H9 (cell line): ENCODE data around the gene CC2D1A. TPM values are rescaled to one million over a fixed set of nuclear protein-coding genes. Genes with fewer than 3 reads are reported as not detected.

Experiments
- DNase-seq: peaks from one replicate; pipeline ENCODE4 v3.0.0-alpha.2; 2017
- H2AFZ ChIP-seq: one replicate; pipeline ENCODE4 v1.6.1; 2013; ENCODE audit warnings: mild to moderate bottlenecking, low read length, control low read depth, moderate library complexity
- H2AK5ac ChIP-seq: 2 replicates; pipeline ENCODE4 v1.6.1; 2013; ENCODE audit warnings: low read length, control low read depth, mixed read lengths; ENCODE audit not compliant: insufficient read length
- H2BK120ac ChIP-seq: one replicate; pipeline ENCODE4 v1.6.1; 2013; ENCODE audit warnings: low read depth, mild to moderate bottlenecking, low read length, control low read depth, inconsistent platforms; ENCODE audit not compliant: poor library complexity, severe bottlenecking
- H2BK12ac ChIP-seq: 2 replicates; pipeline ENCODE4 v1.6.1; 2013; ENCODE audit warnings: low read length, control low read depth, mixed read lengths, low read depth; ENCODE audit not compliant: insufficient read length
- H2BK15ac ChIP-seq: 2 replicates; pipeline ENCODE4 v1.6.1; 2013; ENCODE audit warnings: low read depth, low read length, control low read depth
- H2BK20ac ChIP-seq: one replicate; pipeline ENCODE4 v1.6.1; 2013; ENCODE audit warnings: low read depth, mild to moderate bottlenecking, low read length, control low read depth, inconsistent platforms; ENCODE audit not compliant: poor library complexity, severe bottlenecking
- H2BK5ac ChIP-seq: 2 replicates; pipeline ENCODE4 v1.6.1; 2013; ENCODE audit warnings: low read length, control low read depth, mixed read lengths; ENCODE audit not compliant: insufficient read length
- H3K14ac ChIP-seq: 2 replicates; pipeline ENCODE4 v1.6.1; 2013; ENCODE audit warnings: low read length, control low read depth; ENCODE audit not compliant: insufficient read depth
- H3K18ac ChIP-seq: 2 replicates; pipeline ENCODE4 v1.6.1; 2013; ENCODE audit warnings: low read depth, mild to moderate bottlenecking, mixed read lengths, low read length, control low read depth; ENCODE audit not compliant: insufficient read length
- H3K23ac ChIP-seq: 2 replicates; pipeline ENCODE4 v1.6.1; 2013; ENCODE audit warnings: low read length, control low read depth, mixed read lengths, low read depth; ENCODE audit not compliant: insufficient read length
- H3K23me2 ChIP-seq: 2 replicates; pipeline ENCODE4 v1.6.1; 2013; ENCODE audit warnings: low read depth, mild to moderate bottlenecking, mixed read lengths, low read length, control low read depth; ENCODE audit not compliant: insufficient read length, poor library complexity, severe bottlenecking
- H3K27ac ChIP-seq: 2 replicates; pipeline ENCODE4 v1.5.1; 2013; ENCODE audit warnings: low read length, control low read depth, mixed read lengths, low read depth; ENCODE audit not compliant: insufficient read length
- H3K27me3 ChIP-seq: 2 replicates; pipeline ENCODE4 v1.6.1; 2013; ENCODE audit warnings: low read length, control low read depth, inconsistent platforms; ENCODE audit not compliant: insufficient read depth
- H3K4ac ChIP-seq: 2 replicates; pipeline ENCODE4 v1.6.1; 2013; ENCODE audit warnings: low read depth, mild to moderate bottlenecking, control low read depth, inconsistent platforms, low read length, moderate library complexity
- H3K4me1 ChIP-seq: 2 replicates; pipeline ENCODE4 v1.6.1; 2013; ENCODE audit warnings: low read length, control low read depth, inconsistent platforms; ENCODE audit not compliant: insufficient read depth
- H3K4me2 ChIP-seq: 2 replicates; pipeline ENCODE4 v1.6.1; 2013; ENCODE audit warnings: low read length, control low read depth, mixed read lengths; ENCODE audit not compliant: insufficient read length, insufficient read depth
- H3K56ac ChIP-seq: 2 replicates; pipeline ENCODE4 v1.6.1; 2013; ENCODE audit warnings: low read depth, mild to moderate bottlenecking, mixed read lengths, low read length, control low read depth; ENCODE audit not compliant: insufficient read length
- H3K79me1 ChIP-seq: 2 replicates; pipeline ENCODE4 v1.6.1; 2013; ENCODE audit warnings: low read depth, mild to moderate bottlenecking, moderate library complexity, low read length, control low read depth, inconsistent platforms; ENCODE audit not compliant: insufficient read depth, poor library complexity, severe bottlenecking
- H3K79me2 ChIP-seq: 2 replicates; pipeline ENCODE4 v1.6.1; 2013; ENCODE audit warnings: low read length, control low read depth, inconsistent platforms; ENCODE audit not compliant: insufficient read depth
- H3K9ac ChIP-seq: 2 replicates; pipeline ENCODE4 v1.6.1; 2013; ENCODE audit warnings: low read length, control low read depth, mixed read lengths; ENCODE audit not compliant: insufficient read length; ENCODE audit errors: extremely low read depth
- H3K9me3 ChIP-seq: one replicate; pipeline ENCODE4 v1.6.1; 2013; ENCODE audit warnings: low read depth, low read length, inconsistent platforms; ENCODE audit not compliant: control insufficient read depth
- H3T11ph ChIP-seq: one replicate; pipeline ENCODE4 v1.6.1; 2013; ENCODE audit warnings: mild to moderate bottlenecking, low read length, control low read depth, inconsistent platforms
- H4K20me1 ChIP-seq: one replicate; pipeline ENCODE4 v1.6.1; 2013; ENCODE audit not compliant: control insufficient read depth, insufficient read length, insufficient read depth
- H4K5ac ChIP-seq: 2 replicates; pipeline ENCODE4 v1.6.1; 2013; ENCODE audit warnings: low read depth, mild to moderate bottlenecking, mixed read lengths, low read length, control low read depth; ENCODE audit not compliant: insufficient read length
- H4K8ac ChIP-seq: replicated peaks from 2 replicates; pipeline ENCODE4 v1.6.1; 2013; ENCODE audit warnings: low read length, control low read depth, mixed read lengths, low read depth; ENCODE audit not compliant: insufficient read length
- H4K91ac ChIP-seq: 2 replicates; pipeline ENCODE4 v1.6.1; 2013; ENCODE audit warnings: low read depth, mild to moderate bottlenecking, moderate library complexity, mixed read lengths, low read length, control low read depth; ENCODE audit not compliant: insufficient read length
- H3K27ac Mint-ChIP-seq, 3 experiments: 2 replicates in 2 of 3; 3 replicates in 1 of 3; pipeline ENCODE4 v1.8.0; 2020 to 2021; ENCODE audit warnings: mixed read lengths in 3 of 3, mild to moderate bottlenecking in 1 of 3, moderate library complexity in 1 of 3
- H3K27me3 Mint-ChIP-seq: 2 replicates; pipeline ENCODE4 v1.8.0; 2021; ENCODE audit warnings: low read depth, mild to moderate bottlenecking, moderate library complexity, mixed read lengths
- H3K36me3 Mint-ChIP-seq, 3 experiments: 2 replicates in 2 of 3; 3 replicates in 1 of 3; pipeline ENCODE4 v1.8.0; 2020 to 2021; ENCODE audit warnings: low read depth in 3 of 3, mixed read lengths in 3 of 3; ENCODE audit not compliant: insufficient read depth in 1 of 3
- H3K4me1 Mint-ChIP-seq, 2 experiments: 2 replicates each; pipeline ENCODE4 v1.8.0; 2020; ENCODE audit warnings: mixed read lengths in 2 of 2
- H3K4me3 Mint-ChIP-seq, 2 experiments: 2 replicates in 1 of 2; 3 replicates in 1 of 2; pipeline ENCODE4 v1.8.0; 2020 to 2021; ENCODE audit warnings: mild to moderate bottlenecking in 2 of 2, mixed read lengths in 2 of 2, moderate library complexity in 1 of 2
- H3K9me3 Mint-ChIP-seq, 2 experiments: 2 replicates in 1 of 2; 3 replicates in 1 of 2; pipeline ENCODE4 v1.8.0; 2020; ENCODE audit warnings: mild to moderate bottlenecking in 2 of 2, mixed read lengths in 2 of 2, moderate library complexity in 1 of 2
- WGBS: extraction: QIAGEN DNeasy Blood & Tissue Kit; methylation state at CpG from one replicate; pipeline ENCODE4 v1.1.7; 2013; ENCODE audit warnings: missing lambda C conversion rate, low lambda C conversion rate, mixed read lengths; ENCODE audit not compliant: insufficient read length; ENCODE audit errors: extremely low coverage; 5-methylcytosine and 5-hydroxymethylcytosine counted together
- total RNA-seq: library from RNA; stranded (reverse); gene quantifications from 2 replicates; pipeline ENCODE4 v1.2.1, GENCODE V29; 2021
- TF ChIP-seq, protein P1 (sequence below): fragments of 200-600 bp; sonication (generic); conservative IDR thresholded peaks from 3 replicates; pipeline ENCODE4 v1.8.0; 2021; ENCODE audit warnings: antibody characterized with exemption, mild to moderate bottlenecking

The CC2D1A gene
- total RNA-seq, 1 experiment from 2014 or later, result 48.5 TPM

DNA sequence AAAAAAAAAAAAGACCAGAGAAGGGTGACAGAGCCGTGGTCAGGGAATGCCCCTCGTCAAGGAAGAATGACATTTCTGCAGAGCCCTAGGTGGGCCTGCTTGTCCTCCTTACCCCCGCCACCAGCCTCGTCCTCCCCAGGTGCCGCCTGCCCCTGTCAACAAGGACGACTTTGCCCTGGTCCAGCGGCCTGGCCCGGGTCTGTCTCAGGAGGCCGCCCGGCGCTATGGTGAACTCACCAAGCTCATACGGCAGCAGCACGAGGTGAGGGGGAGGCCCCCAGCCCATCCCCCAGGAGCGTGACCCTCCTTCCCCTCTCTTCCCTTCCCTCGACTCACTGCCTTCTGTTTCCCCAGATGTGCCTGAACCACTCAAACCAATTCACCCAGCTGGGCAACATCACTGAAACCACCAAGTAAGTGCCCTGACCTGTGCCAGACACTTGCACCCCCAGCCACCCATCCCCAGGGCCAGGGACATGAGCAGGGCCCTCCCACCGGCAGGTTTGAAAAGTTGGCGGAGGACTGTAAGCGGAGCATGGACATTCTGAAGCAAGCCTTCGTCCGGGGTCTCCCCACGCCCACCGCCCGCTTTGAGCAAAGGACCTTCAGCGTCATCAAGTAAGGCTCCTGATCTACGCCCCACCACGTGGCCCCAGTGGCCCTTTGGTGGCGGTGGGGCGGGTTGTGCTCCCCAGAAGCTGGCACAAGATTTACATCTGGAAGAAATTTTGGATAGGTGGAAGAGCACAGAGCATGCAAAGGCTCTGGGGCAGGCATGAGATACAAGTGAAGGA is 17.4 kb downstream of the CC2D1A start:
- Histone ChIP-seq H3K23ac (no peak overlapping the region), H4K5ac (no peak overlapping the region), H4K8ac (no peak overlapping the region), H4K20me1 (no peaks in the 10 kb centered on the region), H3K4me1 (no peaks in the 10 kb centered on the region), H3K18ac (no peak overlapping the region), H3T11ph (no peak overlapping the region), H4K91ac (no peak overlapping the region), H2BK12ac (no peak overlapping the region), H3K4ac (no peak overlapping the region), H3K79me1 (no peaks in the 10 kb centered on the region), H3K56ac (no peak overlapping the region), H2AFZ (no peak overlapping the region), H3K23me2 (no peaks in the 10 kb centered on the region), H3K14ac (no peak overlapping the region), H2BK20ac (no peak overlapping the region), H2BK5ac (no peak overlapping the region), H3K9me3 (peaks cover 6% of the 10 kb centered on the region), H3K27me3 (no peaks in the 10 kb centered on the region), H2AK5ac (no peak overlapping the region), H3K4me2 (no peak overlapping the region), H2BK120ac (no peak overlapping the region), H2BK15ac (no peak overlapping the region), H3K27ac (no peak overlapping the region), H3K79me2 (no peaks in the 10 kb centered on the region), H3K9ac (no peak overlapping the region)
- no CpG with 5 or more reads among the region's 28 CpGs for WGBS
- Mint-ChIP-seq H3K4me3 (no peak overlapping the region), H3K27ac (peak overlapping the region in 2 of 3 experiments; percentile 8 to 91; a peak in 2 of 7 replicates), H3K4me1 (no peaks in the 10 kb centered on the region), H3K9me3 (peaks cover 8 to 12% of the 10 kb centered on the region in 2 experiments; a peak in 4 of 5 replicates), H3K36me3 (peaks cover 47 to 83% (median 78%) of the 10 kb centered on the region in 3 experiments), H3K27me3 (no peaks in the 10 kb centered on the region)
- no peak for DNase-seq
- TF ChIP-seq, protein P1, sequence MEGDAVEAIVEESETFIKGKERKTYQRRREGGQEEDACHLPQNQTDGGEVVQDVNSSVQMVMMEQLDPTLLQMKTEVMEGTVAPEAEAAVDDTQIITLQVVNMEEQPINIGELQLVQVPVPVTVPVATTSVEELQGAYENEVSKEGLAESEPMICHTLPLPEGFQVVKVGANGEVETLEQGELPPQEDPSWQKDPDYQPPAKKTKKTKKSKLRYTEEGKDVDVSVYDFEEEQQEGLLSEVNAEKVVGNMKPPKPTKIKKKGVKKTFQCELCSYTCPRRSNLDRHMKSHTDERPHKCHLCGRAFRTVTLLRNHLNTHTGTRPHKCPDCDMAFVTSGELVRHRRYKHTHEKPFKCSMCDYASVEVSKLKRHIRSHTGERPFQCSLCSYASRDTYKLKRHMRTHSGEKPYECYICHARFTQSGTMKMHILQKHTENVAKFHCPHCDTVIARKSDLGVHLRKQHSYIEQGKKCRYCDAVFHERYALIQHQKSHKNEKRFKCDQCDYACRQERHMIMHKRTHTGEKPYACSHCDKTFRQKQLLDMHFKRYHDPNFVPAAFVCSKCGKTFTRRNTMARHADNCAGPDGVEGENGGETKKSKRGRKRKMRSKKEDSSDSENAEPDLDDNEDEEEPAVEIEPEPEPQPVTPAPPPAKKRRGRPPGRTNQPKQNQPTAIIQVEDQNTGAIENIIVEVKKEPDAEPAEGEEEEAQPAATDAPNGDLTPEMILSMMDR, result no peak
